GM20431 (cell line): ENCODE measurements around the gene KLK2.

Source experiments
- in situ Hi-C: fragments of 300-500 bp; cut with MseI, MboI; formaldehyde crosslinking; loops from one replicate; pipeline ENCODE4 v1.15.0; 2020; ENCODE audit warnings: low sequenced_read_pairs; ENCODE audit not compliant: unreplicated experiment

KLK2 gene

DNA sequence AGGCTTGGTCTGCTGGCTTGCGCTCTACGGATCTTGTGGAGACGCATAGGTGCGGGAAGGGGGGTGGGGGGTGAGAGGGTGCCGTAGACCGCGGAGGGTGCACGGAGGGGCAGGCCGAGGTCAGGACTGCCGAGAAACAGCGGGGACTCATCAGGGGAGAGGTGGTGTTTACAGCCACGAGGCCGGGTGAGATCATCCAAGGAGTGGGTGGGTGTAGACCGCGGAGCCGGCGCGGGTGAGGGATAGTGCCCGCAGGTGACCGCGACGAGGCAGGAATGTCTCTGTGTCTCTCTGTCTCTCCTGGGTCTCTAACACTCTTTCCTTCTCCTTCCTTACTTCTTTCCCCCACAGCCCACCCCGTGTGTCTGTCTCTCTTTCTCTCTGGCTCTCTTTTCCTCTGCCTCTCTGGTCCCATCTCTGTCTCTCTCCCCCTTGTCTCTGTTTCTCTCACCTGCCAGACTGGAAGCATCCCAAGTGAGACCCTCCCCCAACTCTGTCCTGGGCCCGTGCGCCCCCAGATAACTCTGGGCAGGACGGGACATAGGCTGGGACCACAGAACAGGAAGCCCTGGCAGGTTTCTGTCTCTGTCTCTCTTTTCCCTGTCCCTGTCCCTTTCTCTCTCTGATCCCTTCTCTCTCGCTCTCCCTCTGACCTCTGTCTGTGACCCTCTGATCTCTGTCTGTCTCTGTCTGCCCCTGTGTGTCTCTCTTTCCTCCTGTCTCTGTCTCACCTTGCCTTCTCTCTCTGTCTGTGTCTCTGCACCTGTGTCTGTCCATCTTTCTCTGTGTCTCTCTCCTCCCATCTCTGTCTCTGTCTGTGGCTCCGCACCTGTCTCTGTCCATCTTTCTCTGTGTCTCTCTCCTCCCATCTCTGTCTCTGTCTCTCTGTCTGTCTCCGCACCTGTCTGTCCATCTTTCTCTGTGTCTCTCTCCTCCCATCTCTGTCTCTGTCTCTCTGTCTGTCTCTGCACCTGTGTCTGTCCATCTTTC, 39.8 kb downstream of the KLK2 start:
- in situ Hi-C loops = loop anchor here (10.0 kb wide), 1 partner anchor 118 kb away; the partner anchor contains the start of gene ACP4

DNA sequence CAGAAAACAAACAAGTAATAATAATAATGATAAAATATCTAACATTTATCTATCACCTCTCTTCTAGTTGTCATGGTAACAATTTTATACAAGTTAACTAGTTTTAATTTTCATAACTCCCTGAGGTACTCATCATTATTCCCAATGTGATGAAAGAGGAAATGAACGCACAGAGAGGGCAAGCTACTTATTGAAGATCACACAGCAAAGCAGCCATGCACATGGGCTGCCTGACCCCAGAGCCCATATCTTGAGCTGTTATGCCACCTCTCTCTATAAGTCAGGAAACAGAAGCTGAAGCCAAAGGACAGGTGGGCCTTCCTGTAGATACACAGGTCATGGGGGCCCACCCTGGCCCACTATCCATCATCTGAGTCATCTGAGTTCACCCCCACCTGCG, 42.8 kb downstream of the KLK2 start:
- in situ Hi-C loops = loop anchor here (10.0 kb wide), 1 partner anchor 121 kb away; the partner anchor contains the start of gene ACP4

DNA sequence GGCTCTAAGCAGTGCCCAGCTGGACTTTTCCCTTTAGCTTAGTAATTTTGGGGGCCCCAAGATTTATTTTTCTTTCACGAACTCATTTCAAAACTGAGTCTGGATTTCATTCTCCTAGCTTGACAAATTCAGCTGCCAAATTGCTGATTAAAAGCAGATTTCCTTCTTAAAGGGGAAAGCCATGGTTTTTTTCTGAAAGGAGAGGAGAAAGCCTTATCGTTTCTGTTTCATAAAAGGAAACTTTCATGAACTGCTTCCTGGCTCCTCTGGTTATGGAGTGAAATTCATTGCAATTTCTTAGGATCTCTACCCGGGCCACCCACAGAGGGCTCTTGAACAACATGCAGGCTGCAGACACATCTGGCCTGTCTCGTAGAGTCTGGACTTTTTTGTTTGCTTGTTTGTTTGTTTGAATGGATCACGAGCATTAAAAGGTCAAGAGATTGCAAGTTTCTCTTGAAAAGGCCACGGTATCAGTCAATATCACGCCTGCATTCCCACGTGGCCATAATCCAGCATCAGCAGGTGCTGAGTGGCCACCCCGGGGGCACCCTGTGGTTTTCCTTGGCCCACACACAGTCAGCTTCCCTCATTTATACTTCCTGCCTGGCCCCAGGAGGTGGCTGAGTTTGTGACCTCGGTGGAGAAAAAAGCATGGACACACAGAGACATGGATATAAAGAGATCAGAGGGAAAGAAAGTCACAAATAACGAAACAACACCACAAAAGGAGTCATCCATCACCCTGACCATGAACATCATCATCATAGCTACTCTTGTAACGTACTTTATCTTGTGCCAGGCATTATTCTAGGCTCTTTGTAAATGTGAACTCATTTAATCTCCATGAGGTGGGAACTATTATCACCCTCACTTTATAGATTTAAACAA, 48.4 kb downstream of the KLK2 start:
- in situ Hi-C loops = no loop called here

DNA sequence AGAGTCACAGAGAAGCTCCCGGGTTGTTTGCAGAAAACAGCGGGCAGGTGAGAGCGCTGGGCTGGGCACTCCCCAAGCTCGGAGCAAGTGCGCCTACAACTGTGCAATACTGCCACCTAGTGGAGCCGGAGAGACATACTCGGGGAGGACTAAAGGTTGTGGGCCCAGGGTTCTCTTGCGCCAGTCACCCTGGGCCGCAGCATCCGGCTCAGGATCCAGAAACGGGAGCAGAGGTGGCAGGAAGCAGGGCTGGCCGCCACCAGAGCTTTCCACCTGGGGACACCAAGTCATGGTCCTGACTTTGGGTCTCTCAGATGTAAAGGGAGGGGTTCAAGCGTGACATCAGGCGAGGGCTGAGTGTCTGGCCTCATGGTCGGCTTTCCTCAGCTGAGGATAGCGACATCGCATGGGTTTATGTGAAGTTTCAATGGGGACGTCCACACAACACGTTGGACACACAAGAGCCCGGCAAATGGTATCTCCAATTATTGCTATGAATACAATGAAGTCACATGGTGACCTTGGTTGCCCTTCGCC, 49.1 kb downstream of the KLK2 start:
- in situ Hi-C loops = no loop called here

DNA sequence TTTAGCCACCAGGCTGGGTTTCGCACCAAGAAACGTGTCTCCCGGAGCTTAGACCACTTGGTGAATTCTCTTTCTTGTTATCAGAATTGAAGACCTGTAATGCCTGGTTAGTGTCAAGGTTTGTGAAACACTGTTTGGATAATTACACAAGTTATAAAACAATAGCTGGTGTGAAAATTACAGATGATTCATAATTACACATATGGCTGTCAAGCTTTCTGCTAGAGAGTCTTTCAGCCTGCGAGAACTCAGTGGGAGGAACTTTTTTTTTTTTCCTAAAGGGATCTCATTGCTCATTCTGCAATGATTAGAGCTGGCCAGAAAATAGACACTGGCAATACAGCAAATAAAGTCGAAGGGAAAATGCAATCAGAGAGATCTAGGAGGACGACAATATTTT, 51.3 kb downstream of the KLK2 start:
- in situ Hi-C loops = no loop called here

DNA sequence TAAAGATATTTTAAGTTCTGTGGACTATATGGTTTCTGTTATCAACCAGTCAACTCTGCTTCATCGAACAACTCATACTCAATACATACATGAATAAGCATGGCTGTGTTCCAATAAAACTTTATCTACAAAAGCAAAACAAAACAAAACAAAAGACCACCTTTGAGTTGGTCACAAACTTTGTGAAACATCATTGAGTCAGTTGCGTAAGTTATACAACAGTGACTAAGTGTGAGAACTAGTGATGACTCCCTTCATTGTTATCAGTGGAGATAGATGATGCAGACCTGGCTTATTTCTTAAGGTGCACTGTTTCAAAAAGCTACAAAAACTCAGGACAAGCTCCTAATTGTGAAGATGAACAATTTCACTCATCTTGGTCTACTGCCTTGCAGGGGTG, 52.5 kb downstream of the KLK2 start:
- in situ Hi-C loops = no loop called here

DNA sequence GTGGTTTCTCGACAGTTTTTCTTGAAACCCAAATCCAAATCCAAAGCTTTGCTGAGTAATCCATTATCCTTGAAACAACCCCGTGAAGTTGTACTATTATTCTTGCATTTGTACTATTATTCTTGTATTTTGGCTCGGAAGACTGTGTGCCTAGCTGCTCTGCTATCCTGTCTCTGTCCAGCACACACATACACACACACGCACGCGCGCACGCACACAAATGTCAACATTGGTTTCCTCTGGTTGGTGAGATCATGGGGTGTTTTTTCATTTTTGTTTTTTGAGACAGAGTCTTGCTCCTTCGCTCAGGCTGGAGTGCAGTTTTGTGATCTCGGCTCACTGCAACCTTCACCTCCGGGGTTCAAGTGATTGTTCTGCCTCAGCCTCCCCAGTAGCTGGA, 52.9 kb downstream of the KLK2 start:
- in situ Hi-C loops = no loop called here

DNA sequence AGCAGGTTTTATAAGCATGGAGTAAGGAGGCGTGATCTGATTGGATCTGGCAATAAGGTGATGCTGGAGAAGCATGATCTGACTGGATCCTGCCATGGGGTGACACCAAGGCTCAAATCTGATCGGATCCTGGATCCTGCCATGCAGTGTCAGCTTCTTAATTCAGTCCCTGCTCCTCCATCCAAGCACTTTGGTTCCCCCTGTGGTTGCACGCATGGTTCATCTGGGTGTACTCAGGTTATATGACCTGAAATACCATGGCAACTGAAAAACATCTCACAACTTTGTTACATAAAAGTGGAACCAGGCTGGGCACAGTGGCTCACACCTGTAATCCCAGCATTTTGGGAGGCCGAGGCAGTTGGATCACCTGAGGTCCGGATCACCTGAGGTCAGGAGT, 55.6 kb downstream of the KLK2 start:
- in situ Hi-C loops = no loop called here
